B cell (primary cell): ENCODE measurements around the gene GPER1. TPM values are rescaled to one million over a fixed set of nuclear protein-coding genes. Genes with fewer than 3 reads are reported as not detected.

Source experiments
- ATAC-seq: fragments of 200-7000 bp; cut with Tn5 transposase; one replicate; pipeline ENCODE4 v1.10.0; 2021; ENCODE audit warnings: low read depth, mild to moderate bottlenecking, moderate number of reproducible peaks, moderate library complexity
- CTCF ChIA-PET: fragments of 350-600 bp; sonication (Branson Sonifier 250); formaldehyde crosslinking; loops from one replicate; lab custom pipeline; 2021; ENCODE audit warnings: antibody characterized with exemption, inconsistent platforms; lab: Charles Lee
- POLR2A ChIA-PET: fragments of 350-600 bp; sonication (Branson Sonifier 250); formaldehyde crosslinking; loops from one replicate; lab custom pipeline; 2021; ENCODE audit warnings: antibody characterized with exemption; lab: Charles Lee
- DNase-seq: peaks from one replicate; pipeline ENCODE4 v3.0.0; 2013
- H2AFZ ChIP-seq: 2 replicates; pipeline ENCODE4 v1.6.1; 2012; ENCODE audit warnings: mild to moderate bottlenecking, low read depth, low read length; ENCODE audit not compliant: insufficient read depth, poor library complexity, severe bottlenecking
- H3K27ac ChIP-seq, 2 donors: 1 replicate in 1 of 2; 2 replicates in 1 of 2; pipeline ENCODE4 v1.5.1; 2012 to 2013; ENCODE audit warnings: low read length in 2 of 2, mild to moderate bottlenecking in 2 of 2, moderate library complexity in 1 of 2
- H3K27me3 ChIP-seq, 4 experiments: fragments of 200-600 bp in 1 of 4; sonication (generic) in 1 of 4; replicated peaks in 1 of 4; 1 replicate in 2 of 4; 2 replicates in 2 of 4; pipeline versions ENCODE4 v1.6.1 to v1.7.0; 2013 to 2016; ENCODE audit warnings: low read length in 3 of 4, mild to moderate bottlenecking in 2 of 4, mixed read lengths in 1 of 4, moderate library complexity in 1 of 4; ENCODE audit not compliant: insufficient read depth in 4 of 4, control insufficient read depth in 3 of 4; ENCODE audit errors: control extremely low read depth in 1 of 4
- H3K36me3 ChIP-seq, 2 experiments: replicated peaks in 1 of 2; 1 replicate in 1 of 2; 2 replicates in 1 of 2; pipeline versions ENCODE4 v1.6.1 to v1.7.1; 2013; ENCODE audit warnings: low read length in 1 of 2; ENCODE audit not compliant: insufficient read depth in 2 of 2, control insufficient read depth in 1 of 2; ENCODE audit errors: control extremely low read depth in 1 of 2, extremely low read depth in 1 of 2
- H3K4me1 ChIP-seq, 2 donors: fragments of 200-600 bp in 1 of 2; sonication (generic) in 1 of 2; 1 replicate in 1 of 2; 2 replicates in 1 of 2; pipeline versions ENCODE4 v1.5.1 to v1.6.1; 2013 to 2017; ENCODE audit warnings: low read length in 2 of 2; ENCODE audit not compliant: control insufficient read depth in 2 of 2, insufficient read depth in 2 of 2
- H3K4me2 ChIP-seq: replicated peaks from 2 replicates; pipeline ENCODE3; 2012; ENCODE audit warnings: mild to moderate bottlenecking, low read depth, low read length; ENCODE audit not compliant: poor library complexity, severe bottlenecking
- H3K4me3 ChIP-seq, 5 experiments: fragments of 200-600 bp in 1 of 5; sonication (generic) in 1 of 5; 1 replicate in 3 of 5; 2 replicates in 2 of 5; pipeline versions ENCODE4 v1.5.1 to v1.7.0; 2011 to 2016; ENCODE audit warnings: low read length in 4 of 5, mild to moderate bottlenecking in 4 of 5, low read depth in 2 of 5, control low read depth in 1 of 5, moderate library complexity in 1 of 5; ENCODE audit not compliant: insufficient read depth in 1 of 5; ENCODE audit errors: control extremely low read depth in 1 of 5, extremely low read depth in 1 of 5
- H3K79me2 ChIP-seq: fragments of 200-600 bp; sonication (generic); one replicate; pipeline ENCODE4 v1.6.0; 2016; ENCODE audit warnings: low read length; ENCODE audit not compliant: control insufficient read depth, insufficient read depth
- H3K9ac ChIP-seq: fragments of 200-600 bp; sonication (generic); 2 replicates; pipeline ENCODE4 v1.6.1; 2017; ENCODE audit warnings: mild to moderate bottlenecking, low read length, moderate library complexity
- H3K9me3 ChIP-seq, 3 donors: one replicate each; pipeline versions ENCODE4 v1.6.1 to v1.7.1; 2013; ENCODE audit warnings: low read length in 2 of 3; ENCODE audit not compliant: control insufficient read depth in 2 of 3, insufficient read depth in 1 of 3; ENCODE audit errors: control extremely low read depth in 1 of 3
- H4K20me1 ChIP-seq: 2 replicates; pipeline ENCODE4 v1.6.0; 2012; ENCODE audit warnings: mild to moderate bottlenecking, low read length; ENCODE audit not compliant: insufficient read depth, control insufficient read depth, poor library complexity, severe bottlenecking
- H3K27ac Mint-ChIP-seq: one replicate; pipeline ENCODE4 v1.8.0; 2021; ENCODE audit warnings: mixed read lengths
- H3K27me3 Mint-ChIP-seq: one replicate; pipeline ENCODE4 v1.8.0; 2021; ENCODE audit warnings: mixed read lengths
- H3K4me1 Mint-ChIP-seq: one replicate; pipeline ENCODE4 v1.8.0; 2021; ENCODE audit warnings: mixed read lengths
- H3K4me3 Mint-ChIP-seq: one replicate; pipeline ENCODE4 v1.8.0; 2021; ENCODE audit warnings: mixed read lengths
- H3K9me3 Mint-ChIP-seq: one replicate; pipeline ENCODE4 v1.8.0; 2022; ENCODE audit warnings: mixed read lengths; ENCODE audit not compliant: insufficient read depth
- EZH2 ChIP-seq: IDR thresholded peaks from 2 replicates; pipeline ENCODE4 v1.6.1; 2012; ENCODE audit warnings: borderline replicate concordance, low read depth, mild to moderate bottlenecking, moderate library complexity, low read length; ENCODE audit not compliant: insufficient read depth, poor library complexity, severe bottlenecking
- WGBS: methylation state at CpG from one replicate; pipeline ENCODE4 v1.1.5; 2013; ENCODE audit warnings: missing lambda C conversion rate; ENCODE audit not compliant: insufficient coverage; 5-methylcytosine and 5-hydroxymethylcytosine counted together
- intact Hi-C: fragments of 100-400 bp; cut with micrococcal nuclease; formaldehyde crosslinking; loops from one replicate; pipeline ENCODE4 v1.10.0; 2022
- polyA plus RNA-seq: library from polyadenylated mRNA; depleted of rRNA; stranded (reverse); fragments of >200 nt; gene quantifications from 2 replicates; pipeline ENCODE4 v1.2.3, GENCODE V29; 2012
- total RNA-seq, 2 donors: library from RNA; stranded (reverse); fragments of 120-200 nt in 1 of 2; gene quantifications; 1 replicate in 1 of 2; 2 replicates in 1 of 2; pipeline versions ENCODE4 v1.2.3 to v1.2.4, GENCODE V29; 2013 to 2022
- TF ChIP-seq, protein P1 (sequence below): fragments of 200-600 bp; IDR thresholded peaks from one replicate; pipeline ENCODE4 v1.8.0; 2022; ENCODE audit warnings: antibody characterized with exemption, mild to moderate bottlenecking

GPER1 gene
- total and polyA plus RNA-seq, 2 donors (not counting 1 experiment from before 2014, with no cell fraction given) = 3.2 to 21.3 TPM

DNA sequence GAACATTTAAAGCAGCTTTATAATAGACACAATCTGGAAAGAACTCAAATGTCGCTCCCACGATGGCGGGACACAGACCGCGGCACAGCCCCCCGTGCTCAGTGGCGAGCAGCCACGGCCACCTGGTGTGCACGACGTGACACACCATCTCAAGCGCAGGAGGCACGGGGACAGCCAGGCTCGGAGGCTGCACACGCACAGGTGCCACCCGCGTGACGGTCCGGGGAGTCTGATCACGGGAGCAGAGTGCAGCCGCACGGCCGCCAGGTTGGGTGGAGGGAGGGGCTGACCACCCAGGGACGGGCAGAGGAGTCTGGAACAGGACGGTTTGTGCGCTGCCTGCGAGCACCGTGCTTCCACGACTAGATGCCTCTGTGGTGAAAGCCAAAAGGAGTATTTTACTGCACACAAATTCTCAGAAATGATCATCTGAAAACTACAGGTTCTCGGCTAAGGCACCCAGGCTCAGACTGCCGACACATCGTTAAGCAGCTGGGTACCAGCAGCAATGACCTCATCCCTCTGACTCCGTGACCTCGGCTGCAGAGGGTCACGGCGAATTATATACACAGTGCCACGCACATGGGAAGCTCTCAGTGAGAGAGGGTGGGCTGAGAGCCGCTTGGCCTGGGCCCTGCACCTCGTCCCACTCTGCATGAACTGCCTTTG, 7.5 kb upstream of the GPER1 start:
- Histone ChIP-seq H2AFZ (no peak overlapping the region), H3K9ac (no peak overlapping the region), H3K36me3 (no peaks in the 10 kb centered on the region), H3K27me3 (no peaks in the 10 kb centered on the region), H3K27ac (no peak overlapping the region), H3K4me3 (no peak overlapping the region), H4K20me1 (peaks cover 6% of the 10 kb centered on the region), H3K9me3 (no peaks in the 10 kb centered on the region), H3K79me2 (no peaks in the 10 kb centered on the region), H3K4me1 (peaks cover 0 to 11% of the 10 kb centered on the region in 2 donors), H3K4me2 (no peak overlapping the region)
- no peaks in the 10 kb centered on the region for H3K9me3 Mint-ChIP-seq
- TF ChIP-seq, protein P1, sequence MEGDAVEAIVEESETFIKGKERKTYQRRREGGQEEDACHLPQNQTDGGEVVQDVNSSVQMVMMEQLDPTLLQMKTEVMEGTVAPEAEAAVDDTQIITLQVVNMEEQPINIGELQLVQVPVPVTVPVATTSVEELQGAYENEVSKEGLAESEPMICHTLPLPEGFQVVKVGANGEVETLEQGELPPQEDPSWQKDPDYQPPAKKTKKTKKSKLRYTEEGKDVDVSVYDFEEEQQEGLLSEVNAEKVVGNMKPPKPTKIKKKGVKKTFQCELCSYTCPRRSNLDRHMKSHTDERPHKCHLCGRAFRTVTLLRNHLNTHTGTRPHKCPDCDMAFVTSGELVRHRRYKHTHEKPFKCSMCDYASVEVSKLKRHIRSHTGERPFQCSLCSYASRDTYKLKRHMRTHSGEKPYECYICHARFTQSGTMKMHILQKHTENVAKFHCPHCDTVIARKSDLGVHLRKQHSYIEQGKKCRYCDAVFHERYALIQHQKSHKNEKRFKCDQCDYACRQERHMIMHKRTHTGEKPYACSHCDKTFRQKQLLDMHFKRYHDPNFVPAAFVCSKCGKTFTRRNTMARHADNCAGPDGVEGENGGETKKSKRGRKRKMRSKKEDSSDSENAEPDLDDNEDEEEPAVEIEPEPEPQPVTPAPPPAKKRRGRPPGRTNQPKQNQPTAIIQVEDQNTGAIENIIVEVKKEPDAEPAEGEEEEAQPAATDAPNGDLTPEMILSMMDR = no peak
- no peak for TF ChIP-seq EZH2
- no peak overlapping the region for H3K4me3 Mint-ChIP-seq
- ChIA-PET CTCF (interaction anchor here (1.5 to 2.4 kb wide), 2 partner anchors 14 to 87 kb away, joined by 4 to 13 read pairs; no protein-coding TSS in a partner anchor), POLR2A (no interaction called here)
- ATAC-seq (no peak), DNase-seq (no peak)
- peaks cover 14% of the 10 kb centered on the region for H3K4me1 Mint-ChIP-seq
- H3K27ac Mint-ChIP-seq = no peak overlapping the region
- no peaks in the 10 kb centered on the region for H3K27me3 Mint-ChIP-seq
- WGBS = 96% methylated on average over 36 of the region's 38 CpGs
- intact Hi-C loops = no loop called here

- DNase-seq = no peak
- H3K4me2 ChIP-seq = no peak overlapping the region
- ATAC-seq = no peak
- Mint-ChIP-seq H3K4me3 (no peak overlapping the region), H3K9me3 (no peaks in the 10 kb centered on the region), H3K27me3 (no peaks in the 10 kb centered on the region), H3K4me1 (peaks cover 17% of the 10 kb centered on the region), H3K27ac (no peak overlapping the region)
- H3K27ac ChIP-seq = no peak overlapping the region
- H3K9me3 ChIP-seq = no peaks in the 10 kb centered on the region
- no peaks in the 10 kb centered on the region for H3K36me3 ChIP-seq
- intact Hi-C loops = no loop called here
- H3K79me2 ChIP-seq = no peaks in the 10 kb centered on the region
- H3K9ac ChIP-seq = no peak overlapping the region
- H3K4me3 ChIP-seq = no peak overlapping the region
- peaks cover 2 to 16% of the 10 kb centered on the region in 2 donors for H3K4me1 ChIP-seq
- 98% methylated on average over 16 of the region's 16 CpGs for WGBS
- H3K27me3 ChIP-seq = no peaks in the 10 kb centered on the region
- H4K20me1 ChIP-seq = peaks cover 6% of the 10 kb centered on the region
- no peak for TF ChIP-seq EZH2
- TF ChIP-seq, protein P1 = no peak
- no peak overlapping the region for H2AFZ ChIP-seq
- POLR2A ChIA-PET = no interaction called here
- CTCF ChIA-PET = interaction anchor here (1.5 to 2.4 kb wide), 2 partner anchors 15 to 88 kb away, joined by 4 to 13 read pairs; no protein-coding TSS in a partner anchor
These were observed 7.0 kb upstream of the GPER1 start for GRCh38 chr7:1080921-1081255.
